Measurements from ENCODE around the gene CTSO. TPM values are rescaled to one million over a fixed set of nuclear protein-coding genes. Genes with fewer than 3 reads are reported as not detected.

The CTSO gene
- total RNA-seq, 1 donor: 25.0 TPM

- no peak overlapping the region for H2AFZ ChIP-seq (ENCODE audit: low read length)
These were observed 30.6 kb upstream of the CTSO start for GRCh38 chr4:155984106-155984797.

GRCh38 chr4:155982736-155983385 is 29.2 kb upstream of the CTSO start:
- no peaks in the 10 kb centered on the region for H4K20me1 ChIP-seq (ENCODE audit: insufficient read depth, low read length)
- H3K79me2 ChIP-seq (ENCODE audit: insufficient read depth, low read length): no peaks in the 10 kb centered on the region
- H3K4me2 ChIP-seq (ENCODE audit: insufficient read depth, low read length): no peak overlapping the region
- DNase-seq (ENCODE audit: insufficient read length, low spot score, missing footprints): no peak
- no peak for TF ChIP-seq CTCF (IDR thresholded peaks at IDR 0.05; ENCODE audit: extremely low read depth, low read depth, low read length)
- no peaks in the 10 kb centered on the region for H3K36me3 ChIP-seq (ENCODE audit: insufficient read depth, low read length)
- H3K4me3 ChIP-seq (ENCODE audit: insufficient read depth, low read length): no peak overlapping the region
- H3K27ac ChIP-seq (ENCODE audit: low read depth, low read length): no peak overlapping the region
- H3K27me3 ChIP-seq (ENCODE audit: insufficient read depth, low read length): no peaks in the 10 kb centered on the region
- H2AFZ ChIP-seq (ENCODE audit: low read length): no peak overlapping the region
- no peaks in the 10 kb centered on the region for H3K9me3 ChIP-seq (ENCODE audit: low read depth, low read length)
- H3K4me1 ChIP-seq (ENCODE audit: insufficient read depth, low read length): no peaks in the 10 kb centered on the region

More at GRCh38 chr4:155984106-155984797, 30.6 kb upstream of the CTSO start:
- Histone ChIP-seq H3K36me3 (ENCODE audit: insufficient read depth, low read length) (no peaks in the 10 kb centered on the region), H3K4me1 (ENCODE audit: insufficient read depth, low read length) (no peaks in the 10 kb centered on the region), H3K4me3 (ENCODE audit: insufficient read depth, low read length) (no peak overlapping the region), H3K79me2 (ENCODE audit: insufficient read depth, low read length) (no peaks in the 10 kb centered on the region), H3K4me2 (ENCODE audit: insufficient read depth, low read length) (no peak overlapping the region), H3K27me3 (ENCODE audit: insufficient read depth, low read length) (no peaks in the 10 kb centered on the region), H3K9me3 (ENCODE audit: low read depth, low read length) (no peaks in the 10 kb centered on the region), H4K20me1 (ENCODE audit: insufficient read depth, low read length) (no peaks in the 10 kb centered on the region), H3K27ac (ENCODE audit: low read depth, low read length) (no peak overlapping the region)
- TF ChIP-seq CTCF (IDR thresholded peaks at IDR 0.05; ENCODE audit: extremely low read depth, low read depth, low read length): no peak
- DNase-seq (ENCODE audit: insufficient read length, low spot score, missing footprints): no peak

- peaks cover 3% of the 10 kb centered on the region for H3K4me1 ChIP-seq (ENCODE audit: insufficient read depth, low read length)
- no peak for TF ChIP-seq CTCF (IDR thresholded peaks at IDR 0.05; ENCODE audit: extremely low read depth, low read depth, low read length)
These were observed 25.1 kb upstream of the CTSO start for GRCh38 chr4:155978810-155979209.

GRCh38 chr4:155975511-155975910 is 21.8 kb upstream of the CTSO start:
- peaks cover 5% of the 10 kb centered on the region for H3K4me1 ChIP-seq (ENCODE audit: insufficient read depth, low read length)
- H3K36me3 ChIP-seq (ENCODE audit: insufficient read depth, low read length): no peaks in the 10 kb centered on the region
- no peaks in the 10 kb centered on the region for H3K79me2 ChIP-seq (ENCODE audit: insufficient read depth, low read length)
- H2AFZ ChIP-seq (ENCODE audit: low read length): no peak overlapping the region
- H3K4me2 ChIP-seq (ENCODE audit: insufficient read depth, low read length): no peak overlapping the region
- no peak overlapping the region for H3K27ac ChIP-seq (ENCODE audit: low read depth, low read length)
- no peaks in the 10 kb centered on the region for H4K20me1 ChIP-seq (ENCODE audit: insufficient read depth, low read length)
- TF ChIP-seq CTCF (IDR thresholded peaks at IDR 0.05; ENCODE audit: extremely low read depth, low read depth, low read length): no peak
- H3K27me3 ChIP-seq (ENCODE audit: insufficient read depth, low read length): no peaks in the 10 kb centered on the region
- DNase-seq (ENCODE audit: insufficient read length, low spot score, missing footprints): no peak
- no peak overlapping the region for H3K4me3 ChIP-seq (ENCODE audit: insufficient read depth, low read length)
- no peaks in the 10 kb centered on the region for H3K9me3 ChIP-seq (ENCODE audit: low read depth, low read length)

More at GRCh38 chr4:155978810-155979209, 25.1 kb upstream of the CTSO start:
- no peaks in the 10 kb centered on the region for H3K27me3 ChIP-seq (ENCODE audit: insufficient read depth, low read length)
- no peak overlapping the region for H3K4me2 ChIP-seq (ENCODE audit: insufficient read depth, low read length)
- no peak for DNase-seq (ENCODE audit: insufficient read length, low spot score, missing footprints)
- H3K4me3 ChIP-seq (ENCODE audit: insufficient read depth, low read length): no peak overlapping the region
- no peaks in the 10 kb centered on the region for H3K9me3 ChIP-seq (ENCODE audit: low read depth, low read length)
- no peaks in the 10 kb centered on the region for H3K79me2 ChIP-seq (ENCODE audit: insufficient read depth, low read length)
- H3K27ac ChIP-seq (ENCODE audit: low read depth, low read length): no peak overlapping the region
- no peaks in the 10 kb centered on the region for H4K20me1 ChIP-seq (ENCODE audit: insufficient read depth, low read length)
- H2AFZ ChIP-seq (ENCODE audit: low read length): no peak overlapping the region
- H3K36me3 ChIP-seq (ENCODE audit: insufficient read depth, low read length): no peaks in the 10 kb centered on the region

Measured in osteoblast (primary cell).